Panc1 (cell line): ENCODE data around the gene EFCAB9. TPM values are rescaled to one million over a fixed set of nuclear protein-coding genes. Genes with fewer than 3 reads are reported as not detected.
"Not testable (repeated sequence)": the region's sequence is repeated elsewhere in the genome, so short reads cannot be mapped to it uniquely, and the experiment has no call there.

Experiments used
- ATAC-seq: fragments of 200-7000 bp; cut with Tn5 transposase; 2 replicates; pipeline ENCODE4 v1.9.1; 2020; ENCODE audit warnings: mild to moderate bottlenecking, moderate library complexity
- BruUV-seq: library from RNA; stranded (reverse); fragments of 400-500 nt; replicated peaks from 2 replicates; lab custom pipeline; 2021; lab: Mats Ljungman, UMichigan
- CTCF ChIA-PET: fragments of 300-600 bp; sonication (Branson Sonifier 250); formaldehyde crosslinking; loops from one replicate; lab custom pipeline; 2022; ENCODE audit warnings: antibody characterized with exemption; lab: Charles Lee
- POLR2A ChIA-PET: fragments of 300-600 bp; sonication (Branson Sonifier 250); formaldehyde crosslinking; loops from one replicate; lab custom pipeline; 2022; ENCODE audit warnings: antibody characterized with exemption; lab: Charles Lee
- DNase-seq: peaks from one replicate; pipeline ENCODE4 v3.0.0-alpha.2; 2010; ENCODE audit warnings: low read depth, low spot score
- H3K27ac ChIP-seq: 2 replicates; pipeline ENCODE4 v1.5.1; 2011; ENCODE audit warnings: mild to moderate bottlenecking, low read length, inconsistent platforms
- H3K27me3 ChIP-seq: fragments of 200-500 bp; sonication (Bioruptor generic); 2 replicates; pipeline ENCODE4 v1.6.0; 2014; ENCODE audit warnings: low read length, inconsistent platforms; ENCODE audit not compliant: control insufficient read depth, insufficient read depth
- H3K36me3 ChIP-seq: fragments of 200-500 bp; sonication (Bioruptor generic); 2 replicates; pipeline ENCODE4 v1.5.1; 2014; ENCODE audit warnings: inconsistent platforms, mild to moderate bottlenecking, low read length, moderate library complexity; ENCODE audit not compliant: control insufficient read depth, insufficient read depth
- H3K4me1 ChIP-seq: 2 replicates; pipeline ENCODE4 v1.5.1; 2011; ENCODE audit warnings: inconsistent platforms, mild to moderate bottlenecking, low read length, moderate library complexity; ENCODE audit not compliant: control insufficient read depth, insufficient read depth
- H3K4me3 ChIP-seq, 2 experiments: 2 replicates each; pipeline ENCODE4 v1.5.1; 2011 to 2012; ENCODE audit warnings: low read depth in 2 of 2, low read length in 2 of 2, mild to moderate bottlenecking in 2 of 2, inconsistent platforms in 1 of 2, moderate library complexity in 1 of 2
- H3K9me3 ChIP-seq: fragments of 200-500 bp; sonication (Bioruptor generic); 2 replicates; pipeline ENCODE4 v1.5.1; 2014; ENCODE audit warnings: low read depth, mild to moderate bottlenecking, inconsistent platforms, low read length, moderate library complexity; ENCODE audit not compliant: control insufficient read depth, insufficient read depth
- POLR2AphosphoS5 ChIP-seq: IDR thresholded peaks from 2 replicates; pipeline ENCODE4 v1.6.1; 2012; ENCODE audit warnings: mild to moderate bottlenecking, low read depth, low read length, moderate library complexity
- REST ChIP-seq, 2 experiments: IDR thresholded peaks; 2 replicates each; pipeline ENCODE4 v1.6.1; 2011 to 2012; ENCODE audit warnings: low read depth in 2 of 2, control low read depth in 1 of 2, low read length in 1 of 2, mild to moderate bottlenecking in 1 of 2, moderate library complexity in 1 of 2; ENCODE audit not compliant: insufficient read depth in 1 of 2
- SIN3A ChIP-seq: IDR thresholded peaks from 2 replicates; pipeline ENCODE4 v1.6.1; 2012; ENCODE audit warnings: low read depth, mild to moderate bottlenecking, low read length, moderate library complexity, borderline replicate concordance; ENCODE audit not compliant: insufficient read depth
- TCF7L2 ChIP-seq: IDR thresholded peaks from 2 replicates; pipeline ENCODE4 v1.6.1; 2011; ENCODE audit warnings: mild to moderate bottlenecking, low read depth, low read length, inconsistent platforms
- in situ Hi-C: cut with HindIII; loops from 2 replicates; pipeline ENCODE4 v1.10.0; 2016; ENCODE audit warnings: low sequenced_read_pairs, low pct_unique_long_range_greater_than_20kb
- intact Hi-C: fragments of 100-400 bp; cut with micrococcal nuclease; formaldehyde crosslinking; loops from one replicate; pipeline ENCODE4 v1.10.0; 2022; ENCODE audit not compliant: unreplicated experiment
- total RNA-seq: library from RNA; stranded (reverse); gene quantifications from one replicate; pipeline ENCODE4 v1.2.1, GENCODE V29; 2021; ENCODE audit not compliant: unreplicated experiment
- TF ChIP-seq, protein P1 (sequence below): fragments of 450-650 bp; IDR thresholded peaks from 2 replicates; pipeline ENCODE4 v1.5.1; 2017; ENCODE audit warnings: mild to moderate bottlenecking

EFCAB9 gene
- total RNA-seq, 1 experiment from 2014 or later, result not detected

DNA sequence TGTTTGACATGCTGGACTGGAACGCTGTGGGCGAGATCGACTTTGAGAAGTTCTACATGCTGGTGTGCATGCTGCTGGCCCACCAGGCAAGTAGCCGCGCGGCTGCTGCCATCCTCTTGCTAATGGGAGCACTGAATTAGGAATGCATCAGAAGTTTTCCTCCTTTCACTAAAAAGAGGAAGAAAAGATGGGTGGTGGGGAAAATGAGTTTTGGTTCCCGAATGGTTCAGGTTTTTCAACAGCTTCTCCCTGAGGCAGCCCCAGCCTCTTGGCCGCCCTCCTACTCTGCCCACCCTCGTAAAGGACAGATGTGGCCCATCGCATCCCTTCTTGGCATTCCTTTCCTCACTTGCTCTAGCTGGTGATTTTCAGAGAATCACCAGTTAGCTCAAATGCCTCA lies 5.5 kb downstream of the EFCAB9 start:
- DNase-seq, result no peak
- intact Hi-C loops (loop anchor here (10.0 kb wide), 1 partner anchor 85 kb away; the partner anchor contains the start of gene UBTD2), in situ Hi-C loops (no loop called here)
- no peaks in the 10 kb centered on the region for H3K9me3 ChIP-seq
- peaks cover 6% of the 10 kb centered on the region; the same call in 1 of the 2 replicates for H3K4me1 ChIP-seq
- TF ChIP-seq SIN3A (no peak), POLR2AphosphoS5 (no peak; the same call in 1 of the 2 replicates), REST (IDR thresholded peaks at IDR 0.05; ENCODE audit: insufficient read depth in 1 of 2, low read depth in 2 of 2, low read length in 1 of 2) (no peak), TCF7L2 (no peak)
- TF ChIP-seq, protein P1, sequence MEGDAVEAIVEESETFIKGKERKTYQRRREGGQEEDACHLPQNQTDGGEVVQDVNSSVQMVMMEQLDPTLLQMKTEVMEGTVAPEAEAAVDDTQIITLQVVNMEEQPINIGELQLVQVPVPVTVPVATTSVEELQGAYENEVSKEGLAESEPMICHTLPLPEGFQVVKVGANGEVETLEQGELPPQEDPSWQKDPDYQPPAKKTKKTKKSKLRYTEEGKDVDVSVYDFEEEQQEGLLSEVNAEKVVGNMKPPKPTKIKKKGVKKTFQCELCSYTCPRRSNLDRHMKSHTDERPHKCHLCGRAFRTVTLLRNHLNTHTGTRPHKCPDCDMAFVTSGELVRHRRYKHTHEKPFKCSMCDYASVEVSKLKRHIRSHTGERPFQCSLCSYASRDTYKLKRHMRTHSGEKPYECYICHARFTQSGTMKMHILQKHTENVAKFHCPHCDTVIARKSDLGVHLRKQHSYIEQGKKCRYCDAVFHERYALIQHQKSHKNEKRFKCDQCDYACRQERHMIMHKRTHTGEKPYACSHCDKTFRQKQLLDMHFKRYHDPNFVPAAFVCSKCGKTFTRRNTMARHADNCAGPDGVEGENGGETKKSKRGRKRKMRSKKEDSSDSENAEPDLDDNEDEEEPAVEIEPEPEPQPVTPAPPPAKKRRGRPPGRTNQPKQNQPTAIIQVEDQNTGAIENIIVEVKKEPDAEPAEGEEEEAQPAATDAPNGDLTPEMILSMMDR, result no peak
- no peaks in the 10 kb centered on the region for H3K36me3 ChIP-seq
- no peaks in the 10 kb centered on the region for H3K27me3 ChIP-seq
- ChIA-PET CTCF (interaction anchor here (0.7 kb wide), 1 partner anchor 189 kb away, joined by 7 read pairs; no protein-coding TSS in a partner anchor), POLR2A (interaction anchor here (0.7 kb wide), 1 partner anchor 499 kb away, joined by 6 read pairs; no protein-coding TSS in a partner anchor)
- no TSS peak for BruUV-seq
- H3K4me3 ChIP-seq, result no peak overlapping the region
- H3K27ac ChIP-seq, result no peak overlapping the region
- no peak for ATAC-seq

GRCh38 chr5:172200476-172200875 lies 6.5 kb downstream of the EFCAB9 start:
- no peak overlapping the region for H3K4me3 ChIP-seq
- in situ Hi-C loops (no loop called here), intact Hi-C loops (no loop called here)
- ChIA-PET POLR2A (interaction anchor here (0.7 kb wide), 1 partner anchor 88 kb away, joined by 7 read pairs; no protein-coding TSS in a partner anchor), CTCF (no interaction called here)
- TF ChIP-seq REST (IDR thresholded peaks at IDR 0.05; ENCODE audit: insufficient read depth in 1 of 2, low read depth in 2 of 2, low read length in 1 of 2) (no peak), SIN3A (no peak), TCF7L2 (no peak), POLR2AphosphoS5 (no peak)
- TF ChIP-seq, protein P1, result no peak
- no peak for ATAC-seq
- peaks cover 3% of the 10 kb centered on the region; the same call in 1 of the 2 replicates for H3K4me1 ChIP-seq
- no peaks in the 10 kb centered on the region for H3K9me3 ChIP-seq
- H3K27me3 ChIP-seq, result no peaks in the 10 kb centered on the region
- no peaks in the 10 kb centered on the region for H3K36me3 ChIP-seq
- no TSS peak for BruUV-seq
- DNase-seq, result no peak
- H3K27ac ChIP-seq, result no peak overlapping the region

GRCh38 chr5:172205984-172206383 lies 12.0 kb downstream of the EFCAB9 start:
- H3K27me3 ChIP-seq, intact Hi-C loops, in situ Hi-C loops: not testable (repeated sequence)

More at GRCh38 chr5:172205984-172206383, 12.0 kb downstream of the EFCAB9 start:
- POLR2A ChIA-PET, BruUV-seq, H3K4me1 ChIP-seq, H3K27ac ChIP-seq, H3K9me3 ChIP-seq, H3K36me3 ChIP-seq, DNase-seq, ATAC-seq, CTCF ChIA-PET, H3K4me3 ChIP-seq: not testable (repeated sequence)
